Measurements from ENCODE around the gene HIPK4. TPM values are rescaled to one million over a fixed set of nuclear protein-coding genes. Genes with fewer than 3 reads are reported as not detected.
A peak's percentile ranks its signal among the peaks of the same experiment; 100 is the strongest.

The HIPK4 gene
- total RNA-seq, 3 donors from 2014 or later (not counting 1 experiment from before 2014, with no cell fraction given), result 0.14 to 0.29 TPM; not detected in 1

DNA sequence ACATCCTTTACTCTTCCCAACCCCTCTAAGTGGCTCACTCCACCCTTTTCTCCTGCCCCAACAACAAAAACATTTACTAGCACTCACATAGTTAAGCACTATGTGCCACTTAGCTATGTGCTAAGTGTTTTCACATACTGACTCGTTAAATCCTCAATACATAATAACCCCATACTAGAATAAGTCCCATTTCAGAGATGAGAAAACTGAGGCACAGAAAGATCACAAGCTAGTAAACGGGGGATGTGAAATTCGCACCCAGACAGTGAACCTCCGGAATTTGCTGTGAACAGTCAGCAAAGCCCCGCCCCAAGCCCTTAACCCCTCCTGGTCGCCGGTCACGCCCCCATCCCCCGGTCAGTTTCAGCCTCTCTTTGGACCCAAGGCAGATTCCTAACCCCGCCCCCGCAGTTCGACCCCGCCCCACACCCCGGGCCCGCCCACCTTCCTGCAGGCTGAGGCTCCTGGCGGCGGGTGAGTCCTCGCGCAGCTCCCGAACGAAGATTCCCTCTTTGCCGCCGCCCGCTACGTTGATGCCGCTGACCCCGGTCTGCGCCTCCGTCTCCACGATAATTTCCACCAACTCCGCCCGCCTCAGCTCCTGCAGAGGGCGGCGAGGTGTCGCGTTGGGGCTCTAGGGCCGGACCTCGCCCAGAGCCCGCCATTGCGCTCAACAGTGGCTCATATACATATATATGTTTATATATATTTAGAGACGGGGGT lies 13.4 kb upstream of the HIPK4 start:
- no peaks in the 10 kb centered on the region for H3K36me3 ChIP-seq (ENCODE audit: control insufficient read depth, insufficient read depth, low read length)
- H3K27me3 ChIP-seq (ENCODE audit: control insufficient read depth, insufficient read depth, low read length), result no peaks in the 10 kb centered on the region
- 0% methylated on average over 36 of the region's 41 CpGs for WGBS (ENCODE audit: insufficient coverage)
- Mint-ChIP-seq H3K27me3 (ENCODE audit: low read depth in 2 of 2) (no peaks in the 10 kb centered on the region), H3K27ac (peak overlapping the region; percentile 79 to 86), H3K9me3 (no peaks in the 10 kb centered on the region), H3K4me3 (peak overlapping the region; percentile 97), H3K4me1 (peaks cover 16 to 36% of the 10 kb centered on the region in 2 donors), H3K36me3 (no peaks in the 10 kb centered on the region)
- intact Hi-C loops (cut with micrococcal nuclease), result no loop called here
- no peaks in the 10 kb centered on the region for H3K9me3 ChIP-seq (ENCODE audit: control insufficient read depth, insufficient read depth, low read length)
- TF ChIP-seq, protein P1, sequence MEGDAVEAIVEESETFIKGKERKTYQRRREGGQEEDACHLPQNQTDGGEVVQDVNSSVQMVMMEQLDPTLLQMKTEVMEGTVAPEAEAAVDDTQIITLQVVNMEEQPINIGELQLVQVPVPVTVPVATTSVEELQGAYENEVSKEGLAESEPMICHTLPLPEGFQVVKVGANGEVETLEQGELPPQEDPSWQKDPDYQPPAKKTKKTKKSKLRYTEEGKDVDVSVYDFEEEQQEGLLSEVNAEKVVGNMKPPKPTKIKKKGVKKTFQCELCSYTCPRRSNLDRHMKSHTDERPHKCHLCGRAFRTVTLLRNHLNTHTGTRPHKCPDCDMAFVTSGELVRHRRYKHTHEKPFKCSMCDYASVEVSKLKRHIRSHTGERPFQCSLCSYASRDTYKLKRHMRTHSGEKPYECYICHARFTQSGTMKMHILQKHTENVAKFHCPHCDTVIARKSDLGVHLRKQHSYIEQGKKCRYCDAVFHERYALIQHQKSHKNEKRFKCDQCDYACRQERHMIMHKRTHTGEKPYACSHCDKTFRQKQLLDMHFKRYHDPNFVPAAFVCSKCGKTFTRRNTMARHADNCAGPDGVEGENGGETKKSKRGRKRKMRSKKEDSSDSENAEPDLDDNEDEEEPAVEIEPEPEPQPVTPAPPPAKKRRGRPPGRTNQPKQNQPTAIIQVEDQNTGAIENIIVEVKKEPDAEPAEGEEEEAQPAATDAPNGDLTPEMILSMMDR (IDR thresholded peaks at IDR 0.05), result no peak
- H3K4me3 ChIP-seq (ENCODE audit: low read length), result peak overlapping the region; percentile 70
- peak overlapping the region; percentile 66 for H3K27ac ChIP-seq (ENCODE audit: low read length)
- ATAC-seq, result peak; percentile 70 to 84 (median 74)
- peak; percentile 76 to 80 for DNase-seq
- H3K4me1 ChIP-seq (ENCODE audit: control insufficient read depth, insufficient read depth, low read length), result peaks cover 30% of the 10 kb centered on the region

- Mint-ChIP-seq H3K9me3 (no peaks in the 10 kb centered on the region), H3K4me1 (peaks cover 10 to 27% of the 10 kb centered on the region in 2 donors), H3K36me3 (no peaks in the 10 kb centered on the region), H3K4me3 (no peak overlapping the region), H3K27ac (no peak overlapping the region), H3K27me3 (ENCODE audit: low read depth in 2 of 2) (no peaks in the 10 kb centered on the region)
- Histone ChIP-seq H3K9me3 (ENCODE audit: control insufficient read depth, insufficient read depth, low read length) (no peaks in the 10 kb centered on the region), H3K27ac (ENCODE audit: low read length) (no peak overlapping the region), H3K4me1 (ENCODE audit: control insufficient read depth, insufficient read depth, low read length) (peaks cover 27% of the 10 kb centered on the region), H3K27me3 (ENCODE audit: control insufficient read depth, insufficient read depth, low read length) (no peaks in the 10 kb centered on the region), H3K4me3 (ENCODE audit: low read length) (no peak overlapping the region), H3K36me3 (ENCODE audit: control insufficient read depth, insufficient read depth, low read length) (no peaks in the 10 kb centered on the region)
- ATAC-seq (no peak), DNase-seq (no peak)
- intact Hi-C loops (cut with micrococcal nuclease), result no loop called here
- 93% methylated on average over 2 of the region's 3 CpGs for WGBS (ENCODE audit: insufficient coverage)
- TF ChIP-seq, protein P1 (IDR thresholded peaks at IDR 0.05), result no peak
Observed at GRCh38 chr19:40400559-40400958, 10.6 kb upstream of the HIPK4 start.

DNA sequence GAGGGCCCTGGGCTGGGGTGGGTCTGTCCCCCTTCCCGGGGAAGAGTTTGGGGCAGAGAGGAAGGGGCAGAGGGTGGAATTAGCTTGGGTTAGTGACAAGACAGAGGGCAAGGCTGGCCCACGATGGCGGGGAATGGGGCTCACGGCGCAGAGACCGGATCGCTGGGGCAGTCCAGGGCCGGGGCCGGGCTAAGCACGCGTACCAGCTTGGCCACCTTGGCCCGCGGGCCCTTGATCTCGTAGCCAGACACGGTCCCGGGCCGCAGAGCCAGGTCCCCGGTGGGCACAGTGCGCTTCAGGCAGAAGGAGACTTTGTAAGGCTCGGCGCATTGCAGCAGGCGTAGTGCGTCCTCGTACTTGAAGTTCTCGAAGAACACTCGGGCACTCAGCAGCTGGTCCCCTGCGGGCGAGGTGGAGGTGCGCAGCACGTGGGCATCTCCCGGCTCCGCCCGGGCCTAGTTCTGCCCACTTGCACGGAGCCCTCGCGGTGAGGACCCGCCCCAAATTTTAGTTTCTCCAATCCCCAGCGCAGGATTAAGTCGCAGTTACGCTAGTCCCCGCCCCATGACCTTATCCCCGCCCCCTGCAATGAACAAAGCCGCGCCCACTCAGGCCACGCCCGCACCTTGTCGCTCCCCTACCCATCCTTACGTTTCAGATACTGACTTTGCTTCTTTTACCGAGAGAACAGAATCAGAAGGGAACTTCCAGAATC lies 8.6 kb upstream of the HIPK4 start:
- ATAC-seq, result peak in 2 of 3 donors; percentile 27 to 64
- peaks cover 6 to 12% of the 10 kb centered on the region in 2 donors for H3K4me1 Mint-ChIP-seq
- Histone ChIP-seq H3K9me3 (ENCODE audit: control insufficient read depth, insufficient read depth, low read length) (no peaks in the 10 kb centered on the region), H3K27ac (ENCODE audit: low read length) (no peak overlapping the region), H3K36me3 (ENCODE audit: control insufficient read depth, insufficient read depth, low read length) (no peaks in the 10 kb centered on the region), H3K4me3 (ENCODE audit: low read length) (no peak overlapping the region), H3K27me3 (ENCODE audit: control insufficient read depth, insufficient read depth, low read length) (no peaks in the 10 kb centered on the region), H3K4me1 (ENCODE audit: control insufficient read depth, insufficient read depth, low read length) (peaks cover 18% of the 10 kb centered on the region)
- DNase-seq, result peak in 1 of 2 donors; percentile 74
- TF ChIP-seq, protein P1 (IDR thresholded peaks at IDR 0.05), result no peak
- no peaks in the 10 kb centered on the region for H3K9me3 Mint-ChIP-seq
- 45% methylated on average over 49 of the region's 49 CpGs for WGBS (ENCODE audit: insufficient coverage)
- H3K36me3 Mint-ChIP-seq, result no peaks in the 10 kb centered on the region
- intact Hi-C loops (cut with micrococcal nuclease), result no loop called here
- no peak overlapping the region for H3K27ac Mint-ChIP-seq
- H3K4me3 Mint-ChIP-seq, result no peak overlapping the region
- H3K27me3 Mint-ChIP-seq (ENCODE audit: low read depth in 2 of 2), result no peaks in the 10 kb centered on the region
